HL-60 (cell line): ENCODE data around the gene FAM240B.

Experiments
- DNase-seq, 2 experiments: peaks; one replicate each; pipeline ENCODE4 v3.0.0-alpha.2; 2010 to 2020; ENCODE audit warnings: low read depth in 1 of 2, low spot score in 1 of 2
- H3K27ac ChIP-seq: fragments of 250-450 bp; sonication (Bioruptor Pico); replicated peaks from 2 replicates; pipeline ENCODE4 v1.5.1; 2020; ENCODE audit warnings: mild to moderate bottlenecking, moderate library complexity
- H3K27me3 ChIP-seq: fragments of 250-450 bp; sonication (Bioruptor Pico); 2 replicates; pipeline ENCODE4 v1.5.1; 2021; ENCODE audit warnings: mild to moderate bottlenecking, moderate library complexity; ENCODE audit not compliant: insufficient read depth, poor library complexity, severe bottlenecking
- H3K4me3 ChIP-seq: replicated peaks from 2 replicates; pipeline ENCODE4 v1.5.1; 2011; ENCODE audit warnings: mild to moderate bottlenecking, control low read depth, low read length; ENCODE audit not compliant: insufficient read depth
- GABPA ChIP-seq: IDR thresholded peaks from 2 replicates; pipeline ENCODE4 v1.6.1; 2012; ENCODE audit warnings: low read depth
- POLR2AphosphoS5 ChIP-seq: IDR thresholded peaks from 2 replicates; pipeline ENCODE4 v1.6.1; 2012; ENCODE audit warnings: low read depth
- SPI1 ChIP-seq: IDR thresholded peaks from 2 replicates; pipeline ENCODE4 v1.6.1; 2012; ENCODE audit warnings: low read depth, mild to moderate bottlenecking, borderline replicate concordance
- TF ChIP-seq, protein P1 (sequence below): IDR thresholded peaks from 2 replicates; pipeline ENCODE4 v1.6.1; 2012; ENCODE audit warnings: low read depth; ENCODE audit not compliant: insufficient replicate concordance
- TF ChIP-seq, protein P2 (sequence below): IDR thresholded peaks from one replicate; pipeline ENCODE4 v1.5.1; 2011; ENCODE audit warnings: low read length, control low read depth, inconsistent platforms; ENCODE audit not compliant: insufficient read depth

FAM240B gene

DNA sequence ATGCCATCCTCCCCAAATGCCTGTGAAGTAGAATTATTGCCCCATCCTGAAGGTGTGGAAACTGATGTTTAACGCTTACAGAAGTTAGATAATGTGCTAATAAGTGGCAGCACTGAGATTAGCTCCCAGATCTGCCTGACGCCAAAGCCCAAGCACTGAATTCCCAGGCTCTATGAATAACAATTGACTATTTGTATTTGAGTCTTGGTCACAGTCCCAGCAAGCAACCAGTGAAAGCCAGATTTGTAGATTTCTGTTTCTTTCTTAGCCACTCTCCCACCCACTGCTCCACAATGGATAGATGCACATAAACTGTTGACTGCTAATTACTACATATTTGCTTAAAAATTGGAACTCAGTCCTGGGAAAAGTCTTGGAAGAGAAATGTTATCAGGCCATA, 34.4 kb downstream of the FAM240B start:
- H3K27ac ChIP-seq = no peak overlapping the region
- no peak for TF ChIP-seq POLR2AphosphoS5
- no peak for TF ChIP-seq SPI1
- TF ChIP-seq GABPA = no peak
- TF ChIP-seq, protein P1, sequence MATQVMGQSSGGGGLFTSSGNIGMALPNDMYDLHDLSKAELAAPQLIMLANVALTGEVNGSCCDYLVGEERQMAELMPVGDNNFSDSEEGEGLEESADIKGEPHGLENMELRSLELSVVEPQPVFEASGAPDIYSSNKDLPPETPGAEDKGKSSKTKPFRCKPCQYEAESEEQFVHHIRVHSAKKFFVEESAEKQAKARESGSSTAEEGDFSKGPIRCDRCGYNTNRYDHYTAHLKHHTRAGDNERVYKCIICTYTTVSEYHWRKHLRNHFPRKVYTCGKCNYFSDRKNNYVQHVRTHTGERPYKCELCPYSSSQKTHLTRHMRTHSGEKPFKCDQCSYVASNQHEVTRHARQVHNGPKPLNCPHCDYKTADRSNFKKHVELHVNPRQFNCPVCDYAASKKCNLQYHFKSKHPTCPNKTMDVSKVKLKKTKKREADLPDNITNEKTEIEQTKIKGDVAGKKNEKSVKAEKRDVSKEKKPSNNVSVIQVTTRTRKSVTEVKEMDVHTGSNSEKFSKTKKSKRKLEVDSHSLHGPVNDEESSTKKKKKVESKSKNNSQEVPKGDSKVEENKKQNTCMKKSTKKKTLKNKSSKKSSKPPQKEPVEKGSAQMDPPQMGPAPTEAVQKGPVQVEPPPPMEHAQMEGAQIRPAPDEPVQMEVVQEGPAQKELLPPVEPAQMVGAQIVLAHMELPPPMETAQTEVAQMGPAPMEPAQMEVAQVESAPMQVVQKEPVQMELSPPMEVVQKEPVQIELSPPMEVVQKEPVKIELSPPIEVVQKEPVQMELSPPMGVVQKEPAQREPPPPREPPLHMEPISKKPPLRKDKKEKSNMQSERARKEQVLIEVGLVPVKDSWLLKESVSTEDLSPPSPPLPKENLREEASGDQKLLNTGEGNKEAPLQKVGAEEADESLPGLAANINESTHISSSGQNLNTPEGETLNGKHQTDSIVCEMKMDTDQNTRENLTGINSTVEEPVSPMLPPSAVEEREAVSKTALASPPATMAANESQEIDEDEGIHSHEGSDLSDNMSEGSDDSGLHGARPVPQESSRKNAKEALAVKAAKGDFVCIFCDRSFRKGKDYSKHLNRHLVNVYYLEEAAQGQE = no peak
- TF ChIP-seq, protein P2, sequence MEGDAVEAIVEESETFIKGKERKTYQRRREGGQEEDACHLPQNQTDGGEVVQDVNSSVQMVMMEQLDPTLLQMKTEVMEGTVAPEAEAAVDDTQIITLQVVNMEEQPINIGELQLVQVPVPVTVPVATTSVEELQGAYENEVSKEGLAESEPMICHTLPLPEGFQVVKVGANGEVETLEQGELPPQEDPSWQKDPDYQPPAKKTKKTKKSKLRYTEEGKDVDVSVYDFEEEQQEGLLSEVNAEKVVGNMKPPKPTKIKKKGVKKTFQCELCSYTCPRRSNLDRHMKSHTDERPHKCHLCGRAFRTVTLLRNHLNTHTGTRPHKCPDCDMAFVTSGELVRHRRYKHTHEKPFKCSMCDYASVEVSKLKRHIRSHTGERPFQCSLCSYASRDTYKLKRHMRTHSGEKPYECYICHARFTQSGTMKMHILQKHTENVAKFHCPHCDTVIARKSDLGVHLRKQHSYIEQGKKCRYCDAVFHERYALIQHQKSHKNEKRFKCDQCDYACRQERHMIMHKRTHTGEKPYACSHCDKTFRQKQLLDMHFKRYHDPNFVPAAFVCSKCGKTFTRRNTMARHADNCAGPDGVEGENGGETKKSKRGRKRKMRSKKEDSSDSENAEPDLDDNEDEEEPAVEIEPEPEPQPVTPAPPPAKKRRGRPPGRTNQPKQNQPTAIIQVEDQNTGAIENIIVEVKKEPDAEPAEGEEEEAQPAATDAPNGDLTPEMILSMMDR = no peak
- H3K4me3 ChIP-seq = no peak overlapping the region
- no peaks in the 10 kb centered on the region for H3K27me3 ChIP-seq
- no peak for DNase-seq

DNA sequence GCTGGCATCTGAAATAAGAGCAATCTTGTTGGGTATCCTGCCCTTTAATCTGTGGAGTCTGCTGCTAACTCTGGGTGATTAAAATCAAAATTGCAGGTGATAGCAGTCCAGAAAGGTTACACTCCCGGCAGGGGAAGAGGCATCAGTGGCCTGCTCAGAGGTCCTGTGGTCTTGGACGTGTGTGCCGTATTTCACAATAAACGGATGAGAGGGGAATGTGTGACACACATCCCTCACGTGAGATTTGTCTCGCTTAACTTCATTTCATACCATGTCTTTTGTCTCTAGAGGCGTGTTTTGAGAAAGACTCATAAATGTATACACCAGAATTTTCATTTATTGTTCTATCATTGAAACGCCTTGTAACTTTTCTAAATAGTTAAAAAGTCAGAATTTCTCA, 36.6 kb downstream of the FAM240B start:
- Histone ChIP-seq H3K4me3 (no peak overlapping the region), H3K27me3 (no peaks in the 10 kb centered on the region), H3K27ac (no peak overlapping the region)
- DNase-seq = no peak
- TF ChIP-seq POLR2AphosphoS5 = no peak
- TF ChIP-seq GABPA = no peak
- TF ChIP-seq SPI1 = no peak
- TF ChIP-seq, protein P2 = no peak
- TF ChIP-seq, protein P1 = no peak

DNA sequence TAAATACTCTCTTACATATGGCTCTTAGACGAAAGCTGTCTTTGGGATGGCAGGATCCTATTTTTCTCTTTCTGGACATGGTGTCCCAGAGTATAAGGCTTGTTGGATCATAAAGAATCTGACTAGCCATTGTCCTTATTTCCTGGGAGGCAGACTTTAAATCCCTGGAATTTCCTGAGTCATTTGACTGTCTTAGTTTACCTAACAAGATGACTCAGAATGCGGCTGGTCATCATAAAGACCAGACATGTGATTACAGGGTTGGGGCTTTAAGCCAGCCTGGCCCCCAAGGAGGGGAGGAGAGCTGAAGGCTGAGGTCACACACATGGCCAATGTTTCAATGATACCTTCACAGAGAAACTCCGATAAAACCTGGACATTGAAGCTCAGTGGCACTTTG, 37.2 kb downstream of the FAM240B start:
- Histone ChIP-seq H3K4me3 (no peak overlapping the region), H3K27ac (no peak overlapping the region), H3K27me3 (no peaks in the 10 kb centered on the region)
- TF ChIP-seq, protein P2 = no peak
- TF ChIP-seq GABPA (no peak), POLR2AphosphoS5 (no peak), SPI1 (no peak)
- TF ChIP-seq, protein P1 = no peak
- DNase-seq = no peak
